ENCODE data around the gene KIF20A.
A peak's percentile ranks its signal among the peaks of the same experiment; 100 is the strongest.
"Not testable (repeated sequence)": the region's sequence is repeated elsewhere in the genome, so short reads cannot be mapped to it uniquely, and the experiment has no call there.

The KIF20A gene

DNA sequence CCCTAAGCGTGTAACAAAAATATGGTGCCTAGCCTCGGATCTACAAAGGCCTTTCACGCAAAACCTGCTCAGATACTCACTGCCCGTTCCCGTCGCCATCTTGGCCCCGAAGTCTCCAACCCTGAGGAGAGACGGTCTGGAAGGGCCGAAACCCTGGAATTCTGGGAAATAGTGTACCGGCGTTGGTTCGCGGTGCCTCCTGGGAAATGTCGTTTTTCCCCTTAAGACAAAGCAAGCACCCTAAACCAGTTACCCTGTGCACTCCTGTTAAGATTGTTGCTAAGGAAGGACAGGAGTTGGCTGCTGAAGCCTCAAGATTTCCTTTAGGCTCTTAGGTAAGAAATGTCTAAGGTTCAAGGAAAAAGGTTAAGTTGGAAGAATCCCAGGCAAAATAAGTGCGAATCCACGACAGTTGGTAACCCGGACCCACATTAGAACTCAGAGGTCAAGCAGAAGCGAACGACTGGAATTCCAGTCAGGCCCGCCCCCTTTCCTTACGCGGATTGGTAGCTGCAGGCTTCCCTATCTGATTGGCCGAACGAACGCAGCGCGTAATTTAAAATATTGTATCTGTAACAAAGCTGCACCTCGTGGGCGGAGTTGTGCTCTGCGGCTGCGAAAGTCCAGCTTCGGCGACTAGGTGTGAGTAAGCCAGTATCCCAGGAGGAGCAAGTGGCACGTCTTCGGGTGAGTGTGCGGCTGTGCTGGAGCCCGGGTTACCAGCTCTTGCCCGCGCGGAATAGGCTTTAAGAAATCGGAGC lies at the start of gene KIF20A, which contains the start of gene BRD8:
TSS of gene KIF20A (plus strand) at position 597 of the 761 bp plus-strand sequence. CDS start 569 bp downstream, outside the sequence.
TSS of gene BRD8 (minus strand) at position 115 of the 761 bp plus-strand sequence. CDS start at position 99, 16 bp downstream.
- peak; percentile 96 for FAIRE-seq

DNA sequence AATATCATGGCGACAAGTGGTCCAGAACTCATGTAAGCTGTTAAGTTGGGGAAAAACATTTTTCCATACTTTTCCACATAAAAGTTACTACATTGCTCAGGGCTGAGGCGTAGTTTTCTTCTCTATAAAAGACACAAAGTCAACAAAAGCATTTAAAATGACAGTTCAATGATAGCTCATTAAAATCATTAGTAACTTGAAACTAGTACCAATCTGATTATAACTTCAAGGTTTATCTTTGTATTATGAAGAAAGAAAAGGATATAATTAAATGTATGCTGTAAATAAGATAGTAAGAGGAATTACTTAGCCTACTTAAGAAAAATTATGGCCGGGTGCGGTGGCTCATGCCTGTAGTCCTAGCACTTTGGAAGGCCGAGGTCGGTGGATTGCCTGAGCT lies 49.6 kb upstream of the KIF20A start:
- FAIRE-seq: no peak

DNA sequence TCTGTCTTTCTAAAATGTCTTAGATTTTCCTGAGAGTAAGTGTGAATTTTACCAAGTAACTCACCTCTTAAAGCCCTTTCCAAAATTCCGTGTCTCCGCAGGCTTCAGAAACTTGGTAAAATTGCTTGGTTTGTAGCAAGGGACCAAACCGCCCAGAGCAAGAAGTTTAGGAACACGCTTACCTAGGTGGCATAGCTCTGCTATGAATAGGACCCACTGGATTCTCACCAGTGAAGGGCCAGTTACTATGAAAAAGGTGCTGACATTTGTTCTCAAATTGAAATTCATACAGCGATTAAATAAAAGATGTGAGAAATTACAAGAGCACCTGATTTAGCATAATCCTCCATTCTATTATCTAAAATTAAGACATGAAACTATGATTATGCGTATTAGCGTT lies 46.4 kb upstream of the KIF20A start:
- no peak for FAIRE-seq

DNA sequence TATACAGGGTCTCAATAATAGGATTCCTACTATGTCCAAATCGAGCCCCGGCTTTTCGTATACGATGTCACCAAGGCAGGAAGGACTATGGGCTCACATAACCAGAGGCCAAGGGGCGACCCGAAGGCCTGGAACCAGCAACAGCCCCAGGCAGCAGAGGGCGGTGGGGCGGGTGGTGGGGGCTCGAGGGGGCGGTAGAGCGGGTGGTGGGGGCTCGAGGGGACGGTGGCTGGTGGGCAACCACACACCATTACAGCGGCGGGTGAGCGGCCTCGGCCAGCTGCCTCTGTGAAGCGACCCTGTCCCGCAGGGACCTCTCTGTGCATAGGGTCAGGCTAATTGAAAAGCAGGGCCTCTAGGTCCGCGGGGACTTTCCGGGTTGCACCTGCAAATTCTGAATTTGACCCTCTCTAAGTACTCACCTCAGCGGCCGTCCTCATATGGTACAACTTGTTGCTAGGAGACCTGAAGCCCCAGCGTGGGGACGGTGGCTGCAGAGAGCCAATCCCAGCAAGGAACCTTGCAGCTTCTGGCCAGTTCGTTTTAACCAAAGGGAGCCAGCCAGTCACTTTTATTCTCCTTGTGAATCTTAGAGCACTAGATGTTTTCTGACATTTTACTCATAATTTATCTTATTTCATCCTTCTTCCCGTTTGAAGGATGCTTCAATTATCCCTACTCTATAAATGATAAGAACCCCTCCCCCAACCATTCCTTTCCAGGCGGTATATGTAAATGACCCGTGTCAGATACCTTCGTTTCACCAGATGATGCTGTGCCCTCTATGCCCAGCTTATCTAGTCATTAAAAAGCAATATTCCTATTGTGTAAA lies 39.7 kb upstream of the KIF20A start, which contains the start of gene NME5:
TSS of gene NME5 (minus strand) at position 480 of the 832 bp plus-strand sequence. CDS start 648 bp downstream, outside the sequence.
- no peak for FAIRE-seq

DNA sequence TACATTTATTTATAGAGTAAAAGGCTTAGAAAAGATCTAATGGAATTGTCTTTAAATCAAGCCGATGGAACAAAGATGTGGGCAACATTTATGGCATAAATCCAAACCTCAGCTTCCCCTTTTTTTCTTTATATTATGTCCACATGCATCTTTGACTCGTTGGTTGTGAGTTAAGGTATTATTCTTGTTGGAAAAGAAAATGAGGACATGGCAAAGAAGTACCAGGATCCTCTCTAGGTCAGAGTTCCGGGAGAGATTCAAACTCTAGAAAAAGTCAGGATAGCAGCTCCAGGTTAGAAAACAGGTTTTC lies 39.2 kb upstream of the KIF20A start:
- FAIRE-seq: no peak

DNA sequence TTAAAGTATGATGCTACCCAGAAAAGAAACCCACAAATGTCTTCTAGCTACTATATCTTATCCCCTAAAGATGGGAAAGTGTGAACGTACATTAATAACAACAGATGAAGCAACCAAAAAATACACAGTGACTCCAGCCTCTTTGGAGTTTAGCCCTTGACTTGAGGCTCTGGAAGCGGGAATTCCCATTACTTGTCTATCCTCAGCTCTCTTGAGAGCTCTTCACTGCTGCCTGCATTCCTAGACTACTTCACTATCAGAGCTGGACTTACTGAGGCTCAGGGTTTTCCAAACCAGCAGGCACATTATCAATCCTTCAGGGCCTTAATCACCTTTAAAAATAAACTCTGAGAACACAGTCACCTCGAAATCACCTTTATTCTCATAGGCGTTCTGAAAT lies 38.6 kb upstream of the KIF20A start:
- FAIRE-seq: no peak

DNA sequence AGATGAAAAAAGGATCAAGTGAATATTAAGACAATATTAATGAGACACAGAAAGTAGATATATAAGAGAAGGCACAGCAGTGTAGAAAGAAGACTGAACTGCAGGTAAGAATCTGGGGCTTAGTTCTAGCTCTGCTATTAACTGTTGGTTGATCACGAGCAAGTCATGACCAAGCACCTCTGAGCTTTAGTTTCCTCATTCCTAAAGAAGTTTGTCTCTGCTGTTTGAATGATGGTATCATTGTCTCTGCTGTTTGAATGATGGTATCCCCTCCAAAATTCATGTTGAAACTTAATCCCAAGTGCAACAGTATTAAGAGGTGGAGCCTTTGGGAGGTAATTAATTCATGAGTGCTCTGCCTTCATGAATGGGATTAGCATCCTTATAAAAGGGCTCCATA lies 37.2 kb upstream of the KIF20A start:
- no peak for FAIRE-seq

DNA sequence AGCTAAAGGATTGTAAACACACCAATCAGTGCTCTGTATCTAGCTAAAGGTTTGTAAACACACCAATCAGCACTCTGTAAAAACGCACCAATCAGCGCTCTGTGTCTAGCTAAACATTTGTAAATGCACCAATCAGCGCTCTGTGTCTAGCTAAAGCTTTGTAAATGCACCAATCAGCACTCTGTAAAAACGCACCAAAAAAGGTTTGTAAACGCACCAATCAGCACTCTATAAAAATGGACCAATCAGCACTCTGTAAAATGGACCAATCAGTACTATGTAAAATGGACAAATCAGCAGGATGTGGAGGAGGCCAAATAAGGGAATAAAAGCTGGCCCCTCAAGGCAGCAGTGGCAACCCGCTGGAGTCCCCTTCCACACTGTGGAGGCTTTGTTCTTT lies 35.3 kb upstream of the KIF20A start:
- not testable (repeated sequence) for FAIRE-seq

DNA sequence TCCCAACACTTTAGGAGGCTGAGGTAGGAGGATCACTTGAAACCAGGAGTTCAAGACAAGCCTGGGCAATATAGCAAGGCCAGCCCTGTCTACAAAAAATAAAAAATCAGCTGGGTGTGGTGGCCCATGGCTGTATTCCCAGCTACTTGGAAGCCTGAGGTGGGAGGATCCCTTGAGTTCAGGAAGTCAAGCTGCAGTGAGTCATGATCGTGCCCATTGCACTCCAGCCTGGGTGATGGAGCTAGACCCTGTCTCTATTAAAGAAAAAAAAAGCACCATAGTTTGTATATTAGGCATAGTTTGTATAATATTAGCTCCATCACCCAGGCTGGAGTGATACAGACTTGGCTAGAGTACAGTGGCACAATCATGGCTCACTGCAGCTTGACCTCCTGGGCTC lies 30.1 kb upstream of the KIF20A start:
- no peak for FAIRE-seq

DNA sequence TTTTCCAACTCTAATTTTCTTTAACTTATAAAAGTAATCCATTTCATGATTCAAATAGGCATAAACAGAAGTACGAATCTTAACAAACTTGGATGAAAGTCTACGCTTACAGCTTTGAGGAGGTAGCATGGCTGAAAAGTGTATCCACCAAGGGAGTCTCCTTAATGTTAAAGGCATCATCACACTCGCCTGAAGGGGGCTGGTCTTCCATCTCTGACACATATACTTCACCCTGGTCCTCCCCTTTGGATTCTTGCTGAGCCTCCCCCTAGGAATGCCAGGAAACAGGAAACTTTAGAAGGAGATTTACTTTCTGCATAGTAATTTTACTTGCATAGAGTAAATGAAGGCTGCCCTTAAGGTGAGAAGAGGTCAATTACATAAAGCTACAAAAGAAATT lies 29.4 kb upstream of the KIF20A start:
- no peak for FAIRE-seq

DNA sequence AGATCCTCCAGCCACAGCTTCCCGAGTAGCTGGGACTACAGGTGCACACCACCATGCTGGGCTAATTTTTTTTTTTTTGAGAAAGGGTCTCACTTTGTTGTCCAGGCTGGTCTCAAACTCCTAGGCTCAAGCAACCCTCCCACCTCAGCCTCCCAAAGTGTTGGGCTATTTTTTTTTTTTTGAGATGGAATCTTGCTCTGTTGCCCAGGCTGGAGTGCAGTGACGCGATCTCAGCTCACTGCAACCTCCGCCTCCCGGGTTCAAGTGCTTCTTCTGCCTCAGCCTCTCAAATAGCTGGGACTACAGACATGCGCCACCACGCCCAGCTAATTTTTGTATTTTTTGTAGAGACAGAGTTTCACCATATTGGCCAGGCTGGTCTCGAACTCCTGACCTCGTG lies 22.9 kb upstream of the KIF20A start:
- FAIRE-seq: not testable (repeated sequence)

DNA sequence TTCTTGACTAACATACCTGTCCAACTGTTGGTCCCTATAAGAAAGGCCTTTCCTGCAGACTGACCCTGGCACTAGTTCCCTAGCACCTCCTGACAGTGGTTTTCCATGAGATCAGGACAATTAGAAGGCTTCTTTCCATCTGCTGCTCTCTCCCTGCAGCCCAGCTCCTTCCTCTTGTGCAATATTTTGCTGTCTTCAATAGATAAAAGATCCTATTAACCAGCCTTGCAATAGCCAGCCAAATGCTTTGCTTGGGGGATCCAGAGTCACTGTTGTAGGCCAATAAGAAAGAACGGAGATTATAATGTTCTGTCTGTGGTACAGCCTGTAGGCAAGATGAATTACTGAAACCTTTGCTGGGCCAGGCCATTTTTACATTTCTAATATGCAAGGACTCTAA lies 21.3 kb upstream of the KIF20A start:
- FAIRE-seq: no peak

DNA sequence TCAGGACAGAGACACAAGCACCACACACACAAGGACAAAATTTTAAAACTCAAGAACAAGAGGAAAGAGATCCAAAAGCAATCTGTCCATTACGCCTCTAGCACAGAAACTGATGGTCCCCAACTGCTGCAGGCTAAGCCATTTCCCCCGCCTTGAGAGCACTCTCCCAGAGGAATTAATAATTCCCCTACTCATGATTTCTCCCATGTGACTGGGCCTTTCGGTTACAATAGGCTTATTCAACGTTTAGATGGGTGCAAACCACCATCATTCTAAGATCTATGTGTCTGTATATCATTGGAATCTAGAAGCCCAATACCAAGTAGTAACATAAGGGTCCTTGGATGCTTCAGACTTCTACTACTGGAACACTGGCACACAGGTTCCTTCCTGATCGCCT lies 19.2 kb upstream of the KIF20A start:
- FAIRE-seq: no peak

DNA sequence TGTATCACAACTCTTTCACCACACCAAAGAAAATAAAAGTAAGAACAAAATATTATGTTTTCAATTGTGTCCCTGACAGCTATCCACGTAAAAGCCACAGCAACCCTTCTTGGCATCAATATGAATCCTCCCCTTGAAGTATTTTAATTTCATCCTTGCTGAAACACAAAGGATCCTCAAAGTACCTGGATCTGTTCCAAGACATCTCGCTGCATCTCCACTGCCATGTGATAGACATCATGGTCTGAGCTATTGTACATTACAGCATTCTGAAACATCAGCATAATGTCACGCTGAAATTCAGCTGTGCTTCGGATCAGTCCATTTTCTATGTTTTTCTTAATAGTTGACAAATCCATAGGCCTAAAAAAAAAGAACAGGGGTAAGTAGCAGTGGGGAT lies 18.2 kb upstream of the KIF20A start:
- FAIRE-seq: no peak

DNA sequence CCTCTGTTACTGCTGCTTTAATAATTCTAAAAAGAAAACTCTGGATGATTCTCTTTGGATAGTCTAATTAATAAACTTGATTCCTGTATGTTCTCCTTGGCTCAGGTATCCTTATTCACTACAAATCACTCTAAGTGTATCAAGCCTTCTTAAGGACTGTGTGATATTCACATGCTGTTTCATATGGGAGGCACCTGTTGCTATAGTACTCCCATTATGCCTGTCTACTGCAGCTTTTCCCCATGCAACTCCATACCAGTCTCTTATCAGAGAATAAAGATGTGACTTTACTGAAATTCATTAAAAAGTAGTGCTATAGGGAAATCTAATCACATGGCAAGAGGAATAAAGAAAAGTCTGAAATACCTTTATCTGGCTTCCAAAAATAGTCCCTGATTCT lies 15.2 kb upstream of the KIF20A start:
- FAIRE-seq: no peak

DNA sequence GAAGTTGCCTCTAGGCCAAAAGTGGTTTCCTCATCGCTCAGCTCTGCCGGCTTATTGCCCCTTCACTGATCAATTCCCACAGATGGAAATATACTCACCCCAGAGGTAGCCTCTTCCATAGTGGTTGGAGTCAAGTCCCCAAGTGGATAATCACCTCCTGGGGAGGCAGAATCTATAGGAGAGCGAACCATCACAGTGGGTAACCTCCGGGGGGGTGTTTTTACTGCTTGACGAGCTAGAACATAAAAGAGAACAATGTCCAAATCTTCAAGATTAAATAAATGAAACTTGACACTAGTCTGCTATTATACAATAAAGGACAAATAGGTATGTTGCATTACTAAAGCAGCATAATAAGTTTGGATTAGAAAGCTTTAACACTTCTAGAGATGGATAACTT lies 9.8 kb upstream of the KIF20A start:
- FAIRE-seq: no peak

DNA sequence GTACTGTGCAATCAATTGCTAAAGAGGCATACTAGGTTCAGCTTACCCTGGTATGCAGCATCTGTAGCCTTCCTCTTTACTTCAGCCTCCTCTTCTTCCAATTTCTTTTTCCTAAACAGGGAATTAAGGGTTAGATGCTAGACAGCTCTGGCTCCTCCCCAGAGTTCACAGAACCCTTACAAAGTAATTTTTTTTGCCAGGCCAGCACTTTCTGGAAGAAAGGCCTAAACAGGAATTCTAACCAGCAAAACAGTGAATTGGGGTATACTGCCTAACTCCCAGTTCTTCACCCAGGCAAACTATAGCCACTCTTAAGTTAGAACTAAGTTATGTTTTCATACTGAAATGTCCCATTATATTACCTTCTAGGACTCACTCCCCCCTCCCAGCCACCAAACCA lies 8.6 kb upstream of the KIF20A start:
- no peak for FAIRE-seq

DNA sequence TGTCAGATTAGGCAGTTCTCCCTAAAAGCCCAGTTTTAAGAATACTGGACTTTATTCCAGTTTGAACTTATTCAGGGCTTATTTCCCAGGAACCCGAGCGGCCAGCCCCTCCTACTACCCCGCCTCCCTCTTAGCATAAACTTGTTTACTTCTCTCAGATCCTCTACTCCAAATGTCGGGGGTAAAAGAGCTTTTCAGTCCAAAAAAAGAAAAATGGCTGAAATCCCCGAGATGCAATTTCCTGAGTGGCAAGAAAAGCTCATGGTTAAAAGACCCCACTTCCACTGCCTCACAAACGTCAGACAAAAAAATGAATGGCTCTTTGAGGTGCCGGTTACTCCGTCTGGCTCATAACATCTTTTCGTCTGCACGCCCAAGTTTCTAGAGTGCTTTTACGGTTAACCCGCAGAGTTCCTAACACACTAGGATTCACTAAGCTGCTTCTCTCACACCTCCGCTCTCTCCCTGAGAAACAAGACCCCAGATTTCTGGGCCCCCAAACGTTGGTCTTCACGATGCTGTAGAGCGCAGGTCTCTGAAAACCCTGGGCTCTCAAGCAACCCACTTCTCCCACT lies 884 bp upstream of the KIF20A start:
- FAIRE-seq: no peak

DNA sequence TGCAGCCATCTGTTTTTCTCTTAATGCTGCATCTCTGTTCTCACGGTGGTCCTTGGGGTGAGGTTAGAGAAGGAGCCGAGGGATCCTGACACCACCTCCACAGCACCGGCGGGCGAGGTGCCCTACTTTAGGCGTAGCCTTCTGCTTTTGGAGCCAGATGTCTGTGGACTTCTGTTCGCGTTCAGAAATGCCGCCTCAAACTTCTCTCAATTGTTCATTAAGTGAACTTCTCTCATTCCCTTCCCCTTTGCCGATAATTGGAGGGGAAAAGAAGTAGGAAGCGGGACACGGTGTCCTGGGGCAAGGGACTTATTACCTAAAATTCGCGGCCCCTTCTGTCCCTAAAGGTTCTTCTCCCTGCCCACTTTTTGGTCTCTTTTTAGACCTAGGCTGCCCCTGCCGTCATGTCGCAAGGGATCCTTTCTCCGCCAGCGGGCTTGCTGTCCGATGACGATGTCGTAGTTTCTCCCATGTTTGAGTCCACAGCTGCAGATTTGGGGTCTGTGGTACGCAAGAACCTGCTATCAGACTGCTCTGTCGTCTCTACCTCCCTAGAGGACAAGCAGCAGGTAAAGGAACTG lies 455 bp downstream of the KIF20A start:
- no peak for FAIRE-seq

DNA sequence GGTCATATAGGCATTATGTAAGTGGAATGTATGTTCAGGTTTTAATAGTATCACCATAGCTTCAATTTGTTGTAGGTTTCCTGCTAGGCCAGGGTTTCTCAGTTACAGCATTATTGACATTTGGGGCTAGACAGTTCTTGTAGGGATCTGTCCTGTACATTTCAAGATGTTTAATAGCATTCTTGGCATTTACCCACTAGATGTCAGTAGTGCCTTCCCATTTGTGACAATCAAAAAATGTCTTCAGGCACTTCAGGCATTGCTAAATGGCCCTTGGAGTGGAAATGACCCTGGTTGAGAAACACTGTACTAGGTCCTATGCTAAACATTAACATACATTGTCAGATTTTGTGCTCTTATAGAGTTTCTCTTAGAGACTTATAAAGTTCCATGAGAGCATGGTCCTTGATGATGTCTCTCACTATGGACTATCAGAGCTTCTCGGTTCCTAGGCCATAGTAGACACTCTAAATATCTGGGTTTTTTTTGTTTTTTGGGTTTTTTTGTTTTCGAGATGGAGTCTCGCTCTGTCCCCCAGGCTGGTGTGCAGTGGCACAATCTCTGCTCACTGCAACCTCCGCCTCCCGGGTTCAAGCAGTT lies 1.4 kb downstream of the KIF20A start:
- peak; percentile 83 for FAIRE-seq

DNA sequence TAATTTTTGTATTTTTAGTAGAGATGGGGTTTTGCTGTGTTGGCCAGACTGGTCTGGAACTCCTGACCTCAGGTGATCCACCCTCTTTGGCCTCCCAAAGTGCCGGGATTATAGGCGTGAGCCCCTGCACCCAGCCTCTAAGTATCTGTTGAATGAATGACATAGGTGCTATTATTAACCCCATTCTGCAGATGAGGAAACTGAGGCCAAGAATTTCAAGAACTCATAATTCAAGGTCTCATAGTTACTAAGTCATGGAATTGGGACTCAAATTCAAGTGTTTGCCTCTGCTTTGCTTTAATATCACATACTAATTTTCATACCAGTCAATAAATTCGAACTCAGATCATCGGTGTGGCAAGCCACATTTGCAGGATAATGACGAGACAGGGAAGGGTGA lies 1.9 kb downstream of the KIF20A start:
- no peak for FAIRE-seq

DNA sequence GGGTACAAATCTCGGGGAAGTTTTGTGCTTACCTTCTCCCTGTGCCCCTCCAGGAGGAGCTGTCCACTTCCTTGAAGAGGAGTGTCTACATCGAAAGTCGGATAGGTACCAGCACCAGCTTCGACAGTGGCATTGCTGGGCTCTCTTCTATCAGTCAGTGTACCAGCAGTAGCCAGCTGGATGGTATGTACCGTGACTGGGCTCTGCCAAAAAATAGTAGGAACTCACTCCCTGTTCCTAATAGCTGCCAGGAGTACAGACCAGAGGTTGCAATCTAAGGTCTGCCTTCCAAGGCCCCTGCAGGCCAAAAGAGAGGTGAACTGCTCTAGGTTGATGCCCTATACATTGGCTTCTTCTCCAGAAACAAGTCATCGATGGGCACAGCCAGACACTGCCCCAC lies 3.9 kb downstream of the KIF20A start:
- FAIRE-seq: no peak

DNA sequence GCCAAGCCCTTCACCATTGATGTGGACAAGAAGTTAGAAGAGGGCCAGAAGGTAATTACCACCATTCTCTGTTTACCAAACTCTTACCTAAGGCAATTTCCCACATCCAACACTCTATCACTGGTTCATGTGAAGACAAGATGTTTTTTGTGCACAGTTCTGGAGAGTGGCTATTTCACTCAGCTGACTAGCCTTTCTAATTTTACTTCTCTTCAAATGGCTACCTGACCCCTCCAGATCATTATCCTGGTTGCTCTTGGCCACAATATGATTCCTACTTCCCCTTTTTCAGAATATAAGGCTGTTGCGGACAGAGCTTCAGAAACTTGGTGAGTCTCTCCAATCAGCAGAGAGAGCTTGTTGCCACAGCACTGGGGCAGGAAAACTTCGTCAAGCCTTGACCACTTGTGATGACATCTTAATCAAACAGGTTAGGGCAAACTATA lies 7.1 kb downstream of the KIF20A start:
- FAIRE-seq: no peak
